Mucosa of descending colon (tissue), 3 donors: ENCODE data around the gene ARHGEF28. TPM values are rescaled to one million over a fixed set of nuclear protein-coding genes. Genes with fewer than 3 reads are reported as not detected.

Source experiments
- ATAC-seq: fragments of 200-7000 bp; cut with Tn5 transposase; one replicate; pipeline ENCODE4 v1.9.1; 2020; ENCODE audit warnings: mild to moderate bottlenecking, moderate library complexity
- DNase-seq, 3 donors: peaks; one replicate each; pipeline ENCODE4 v3.0.0-alpha.2; 2020
- H3K36me3 ChIP-seq: fragments of 200-600 bp; one replicate; pipeline ENCODE4 v1.8.0; 2021; ENCODE audit warnings: low read depth, mild to moderate bottlenecking
- H3K4me1 ChIP-seq: fragments of 200-600 bp; one replicate; pipeline ENCODE4 v1.8.0; 2021; ENCODE audit warnings: low read depth, mild to moderate bottlenecking
- H3K4me3 ChIP-seq: fragments of 200-600 bp; one replicate; pipeline ENCODE4 v1.8.0; 2021; ENCODE audit warnings: mild to moderate bottlenecking
- H3K9me3 ChIP-seq: fragments of 200-600 bp; one replicate; pipeline ENCODE4 v1.8.0; 2021; ENCODE audit warnings: mild to moderate bottlenecking
- CTCF ChIP-seq: fragments of 200-600 bp; IDR thresholded peaks from one replicate; pipeline ENCODE4 v1.8.0; 2022; ENCODE audit warnings: antibody characterized with exemption, mild to moderate bottlenecking
- intact Hi-C, 2 donors: fragments of 100-400 bp; cut with DNase I in 1 of 2; cut with micrococcal nuclease in 1 of 2; formaldehyde crosslinking; loops; one replicate each; pipeline versions ENCODE4 v1.11.0 to v1.11.1; 2022; cut with DNase I, micrococcal nuclease
- total RNA-seq, 3 donors: library from RNA; stranded (reverse); fragmentation: NEBNext Ultra II Directional in 2 of 3; extraction: Animal tissue kit (Norgen Biotek cat#: 25700) in 2 of 3; gene quantifications; one replicate each; pipeline versions ENCODE4 v1.2.1 to v1.2.4, GENCODE V29; 2021 to 2023
- donor health status: DM: no; HTN: no; CAD: no; lungs with moderate emphysema.
- donor health status: DM: no; HTN: no; CAD: no.
- donor health status: DM: no; HTN: yes; CAD: no.

Gene ARHGEF28
- total RNA-seq, 3 donors from 2014 or later: 5.4 to 21.7 (median 11.6) TPM

- Histone ChIP-seq H3K4me1 (peaks cover 7% of the 10 kb centered on the region), H3K9me3 (no peaks in the 10 kb centered on the region), H3K4me3 (no peak overlapping the region), H3K36me3 (no peaks in the 10 kb centered on the region)
- ATAC-seq: peak; percentile 92
- DNase-seq: no peak
- no peak for TF ChIP-seq CTCF
- intact Hi-C loops: no loop called here
Measured at GRCh38 chr5:73673161-73673591, 47.2 kb downstream of the ARHGEF28 start.

GRCh38 chr5:73674669-73675004 lies 48.6 kb downstream of the ARHGEF28 start:
- intact Hi-C loops: no loop called here
- H3K4me3 ChIP-seq: no peak overlapping the region
- DNase-seq: no peak
- no peaks in the 10 kb centered on the region for H3K36me3 ChIP-seq
- peak; percentile 24 for ATAC-seq
- no peak for TF ChIP-seq CTCF
- H3K9me3 ChIP-seq: no peaks in the 10 kb centered on the region
- peaks cover 9% of the 10 kb centered on the region for H3K4me1 ChIP-seq

GRCh38 chr5:73678322-73678740 lies 52.3 kb downstream of the ARHGEF28 start:
- DNase-seq (peak in 1 of 3 donors; percentile 73), ATAC-seq (peak; percentile 98)
- H3K9me3 ChIP-seq: no peaks in the 10 kb centered on the region
- H3K4me3 ChIP-seq: no peak overlapping the region
- no peak for TF ChIP-seq CTCF
- intact Hi-C loops: no loop called here
- no peaks in the 10 kb centered on the region for H3K36me3 ChIP-seq
- H3K4me1 ChIP-seq: peaks cover 6% of the 10 kb centered on the region

GRCh38 chr5:73678807-73679206 lies 52.8 kb downstream of the ARHGEF28 start:
- no peaks in the 10 kb centered on the region for H3K36me3 ChIP-seq
- no peak overlapping the region for H3K4me3 ChIP-seq
- no peak for ATAC-seq
- no peak for TF ChIP-seq CTCF
- H3K4me1 ChIP-seq: peaks cover 6% of the 10 kb centered on the region
- no peaks in the 10 kb centered on the region for H3K9me3 ChIP-seq
- intact Hi-C loops: no loop called here
- no peak for DNase-seq

GRCh38 chr5:73682176-73682575 lies 56.2 kb downstream of the ARHGEF28 start:
- Histone ChIP-seq H3K36me3 (no peaks in the 10 kb centered on the region), H3K4me3 (no peak overlapping the region), H3K4me1 (peaks cover 6% of the 10 kb centered on the region), H3K9me3 (no peaks in the 10 kb centered on the region)
- intact Hi-C loops: no loop called here
- no peak for TF ChIP-seq CTCF
- ATAC-seq: no peak
- no peak for DNase-seq

- no peaks in the 10 kb centered on the region for H3K9me3 ChIP-seq
- ATAC-seq (no peak), DNase-seq (no peak)
- intact Hi-C loops: no loop called here
- H3K4me3 ChIP-seq: no peak overlapping the region
- no peaks in the 10 kb centered on the region for H3K4me1 ChIP-seq
- no peaks in the 10 kb centered on the region for H3K36me3 ChIP-seq
- no peak for TF ChIP-seq CTCF
Measured at GRCh38 chr5:73684691-73685090, 58.7 kb downstream of the ARHGEF28 start.
